Sigmoid colon (tissue), 4 donors: ENCODE results near the gene PCED1B.

Experiments used
- EP300 ChIP-seq, 4 donors: sonication (generic); formaldehyde crosslinking; IDR thresholded peaks; one replicate each; pipeline ENCODE4 v1.6.1; 2017; ENCODE audit warnings: antibody characterized with exemption in 4 of 4
- POLR2A ChIP-seq, 2 donors: fragments of 450-650 bp; IDR thresholded peaks; one replicate each; pipeline ENCODE4 v1.6.1; 2016; ENCODE audit warnings: antibody characterized with exemption in 2 of 2, mild to moderate bottlenecking in 2 of 2, moderate library complexity in 2 of 2
- POLR2AphosphoS5 ChIP-seq, 4 donors: sonication (generic); formaldehyde crosslinking; IDR thresholded peaks; one replicate each; pipeline ENCODE4 v1.6.1; 2017; ENCODE audit warnings: antibody characterized with exemption in 4 of 4
- TF ChIP-seq, protein P1 (sequence below), 4 experiments: fragments of 450-650 bp in 3 of 4; fragments of 200-600 bp in 1 of 4; IDR thresholded peaks; one replicate each; pipeline ENCODE4 v1.5.1; 2016 to 2019; ENCODE audit warnings: antibody characterized with exemption in 4 of 4, mild to moderate bottlenecking in 3 of 4, moderate library complexity in 2 of 4

DNA sequence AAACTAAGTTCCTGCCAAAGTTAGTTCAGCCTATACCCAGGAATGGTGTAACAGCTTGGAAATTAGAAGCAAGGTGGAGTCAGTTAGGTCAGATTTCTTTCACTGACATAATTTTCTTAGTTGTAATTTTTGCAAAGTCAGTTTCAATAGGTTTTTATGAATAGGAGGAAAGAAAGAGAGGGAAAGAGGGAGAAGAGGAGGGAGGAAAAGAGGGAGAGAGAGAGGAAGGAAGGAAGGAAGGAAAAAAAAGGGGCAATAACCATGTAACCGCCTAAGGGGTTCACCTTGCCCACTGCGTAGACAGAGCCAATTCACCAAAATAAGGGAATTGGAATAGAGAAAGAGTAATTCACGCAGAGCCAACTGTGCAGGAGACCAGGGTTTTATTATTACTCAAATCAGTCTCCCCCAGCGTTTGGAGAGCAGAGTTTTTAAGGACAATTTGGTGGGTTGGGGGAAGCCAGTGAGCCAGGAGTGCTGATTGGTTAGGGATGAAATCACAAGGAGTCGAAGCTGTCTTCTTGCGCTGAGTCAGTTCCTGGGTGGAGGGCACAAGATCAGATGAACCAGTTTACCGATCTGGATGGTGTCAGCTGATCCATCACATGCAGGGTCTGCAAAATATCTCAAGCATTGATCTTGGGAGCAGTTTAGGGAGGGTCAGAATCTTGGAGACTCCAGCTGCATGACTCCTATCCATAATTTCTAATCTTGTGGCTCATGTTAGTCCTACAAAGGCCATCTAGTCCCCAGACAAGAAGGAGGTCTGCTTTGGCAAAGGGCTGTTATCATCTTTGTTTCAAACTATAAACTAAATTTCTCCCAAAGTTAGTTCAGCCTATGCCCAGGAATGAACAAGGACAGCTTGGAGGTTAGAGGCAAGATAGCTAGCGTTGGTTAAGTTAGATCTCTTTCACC is 126.4 kb downstream of the PCED1B start:
- TF ChIP-seq POLR2A (IDR thresholded peaks at IDR 0.05): no peak
- TF ChIP-seq EP300 (IDR thresholded peaks at IDR 0.05): no peak
- TF ChIP-seq, protein P1, sequence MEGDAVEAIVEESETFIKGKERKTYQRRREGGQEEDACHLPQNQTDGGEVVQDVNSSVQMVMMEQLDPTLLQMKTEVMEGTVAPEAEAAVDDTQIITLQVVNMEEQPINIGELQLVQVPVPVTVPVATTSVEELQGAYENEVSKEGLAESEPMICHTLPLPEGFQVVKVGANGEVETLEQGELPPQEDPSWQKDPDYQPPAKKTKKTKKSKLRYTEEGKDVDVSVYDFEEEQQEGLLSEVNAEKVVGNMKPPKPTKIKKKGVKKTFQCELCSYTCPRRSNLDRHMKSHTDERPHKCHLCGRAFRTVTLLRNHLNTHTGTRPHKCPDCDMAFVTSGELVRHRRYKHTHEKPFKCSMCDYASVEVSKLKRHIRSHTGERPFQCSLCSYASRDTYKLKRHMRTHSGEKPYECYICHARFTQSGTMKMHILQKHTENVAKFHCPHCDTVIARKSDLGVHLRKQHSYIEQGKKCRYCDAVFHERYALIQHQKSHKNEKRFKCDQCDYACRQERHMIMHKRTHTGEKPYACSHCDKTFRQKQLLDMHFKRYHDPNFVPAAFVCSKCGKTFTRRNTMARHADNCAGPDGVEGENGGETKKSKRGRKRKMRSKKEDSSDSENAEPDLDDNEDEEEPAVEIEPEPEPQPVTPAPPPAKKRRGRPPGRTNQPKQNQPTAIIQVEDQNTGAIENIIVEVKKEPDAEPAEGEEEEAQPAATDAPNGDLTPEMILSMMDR (IDR thresholded peaks at IDR 0.05): no peak
- TF ChIP-seq POLR2AphosphoS5 (IDR thresholded peaks at IDR 0.05): no peak
